SH-SY5Y (cell line): ENCODE measurements around the gene CNDP2.

Experiments
- GATA2 ChIP-seq: IDR thresholded peaks from 2 replicates; pipeline ENCODE4 v1.6.1; 2011; ENCODE audit warnings: mild to moderate bottlenecking, low read depth, low read length
- GATA3 ChIP-seq: IDR thresholded peaks from 2 replicates; pipeline ENCODE4 v1.6.1; 2011; ENCODE audit warnings: low read depth, mild to moderate bottlenecking, low read length, moderate library complexity

CNDP2 gene

DNA sequence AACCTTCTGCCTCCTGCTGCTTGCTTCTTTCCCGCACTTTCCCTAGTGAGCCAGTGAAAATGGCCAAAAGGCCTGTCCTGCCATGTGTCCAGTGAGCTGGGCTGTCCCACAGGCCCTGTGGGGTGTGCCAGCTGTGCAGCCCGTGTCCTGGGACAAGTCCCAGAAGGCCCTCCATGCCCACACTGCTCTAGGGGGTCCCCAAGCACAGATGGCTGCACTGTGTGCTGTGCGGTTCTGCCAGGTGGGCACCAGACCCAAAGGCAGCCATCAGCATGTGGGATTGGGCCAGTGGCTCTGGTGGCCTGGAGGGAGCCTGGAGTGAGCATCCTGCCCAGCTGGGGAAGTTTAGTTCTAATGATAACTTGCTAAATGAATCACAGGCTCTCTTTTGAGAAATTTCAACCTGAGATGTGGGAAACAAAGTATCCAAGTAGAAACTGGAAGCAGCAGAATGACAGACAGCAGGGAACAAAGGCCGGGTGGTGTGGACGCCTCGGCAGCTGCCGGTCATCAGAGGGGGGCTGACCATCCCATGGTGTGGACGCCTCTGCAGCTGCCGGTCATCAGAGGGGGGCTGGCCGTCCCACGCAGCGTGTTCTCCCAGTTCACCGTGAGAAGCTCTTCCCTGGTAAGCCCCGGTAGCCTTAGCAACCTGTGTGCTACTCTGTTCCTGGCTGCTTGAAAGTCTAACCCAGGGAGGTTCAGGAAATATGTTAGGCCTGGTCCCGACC is 9.9 kb upstream of the CNDP2 start:
- no peak for TF ChIP-seq GATA2
- TF ChIP-seq GATA3 = no peak

DNA sequence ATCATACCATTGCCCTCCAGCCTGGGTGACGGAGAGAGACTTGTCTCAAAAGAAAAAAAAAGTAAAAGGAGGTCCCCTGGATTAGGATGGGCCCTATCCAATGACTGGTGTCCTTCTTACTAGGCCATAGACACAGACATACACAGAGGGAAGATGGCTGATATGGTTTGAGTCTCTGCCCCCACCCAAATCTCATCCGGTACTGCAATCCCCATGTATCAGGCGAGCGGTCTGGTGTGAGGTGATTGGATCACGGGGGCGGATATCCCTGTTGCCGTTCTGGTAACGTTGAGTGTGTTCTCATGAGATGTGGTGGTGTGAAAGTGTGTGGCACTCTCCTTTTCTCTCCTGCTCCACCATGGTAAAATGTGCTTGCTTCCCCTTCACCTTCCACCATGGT is 7.8 kb upstream of the CNDP2 start:
- TF ChIP-seq GATA3 (no peak), GATA2 (no peak)

- TF ChIP-seq GATA3 (no peak), GATA2 (no peak)
Observed at GRCh38 chr18:74488864-74489263, 7.3 kb upstream of the CNDP2 start.

- TF ChIP-seq GATA3 (no peak), GATA2 (no peak)
Observed at GRCh38 chr18:74489676-74490075, 6.5 kb upstream of the CNDP2 start.

GRCh38 chr18:74492259-74492658 is 3.9 kb upstream of the CNDP2 start:
- TF ChIP-seq GATA3 (no peak), GATA2 (no peak)

DNA sequence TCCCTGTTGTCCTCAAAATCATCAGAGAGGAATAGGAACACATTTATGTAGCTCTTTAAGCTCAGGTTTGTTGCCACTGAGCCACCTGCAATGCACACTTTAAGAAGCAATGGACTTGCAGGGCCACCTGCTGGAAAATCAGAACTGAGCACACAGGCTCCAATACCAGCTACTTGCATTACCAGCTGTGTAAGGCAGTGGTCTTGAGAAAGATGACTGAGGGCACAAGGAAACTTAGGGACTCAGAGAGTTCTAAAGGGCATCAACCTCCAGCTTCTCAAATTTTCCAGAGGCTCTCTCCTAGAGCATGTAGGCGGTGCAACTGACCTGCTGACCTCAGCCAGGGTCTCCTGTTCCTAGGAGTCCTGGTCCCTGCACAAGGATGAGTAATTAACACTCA is 2.5 kb upstream of the CNDP2 start:
- TF ChIP-seq GATA3 (no peak), GATA2 (no peak)

DNA sequence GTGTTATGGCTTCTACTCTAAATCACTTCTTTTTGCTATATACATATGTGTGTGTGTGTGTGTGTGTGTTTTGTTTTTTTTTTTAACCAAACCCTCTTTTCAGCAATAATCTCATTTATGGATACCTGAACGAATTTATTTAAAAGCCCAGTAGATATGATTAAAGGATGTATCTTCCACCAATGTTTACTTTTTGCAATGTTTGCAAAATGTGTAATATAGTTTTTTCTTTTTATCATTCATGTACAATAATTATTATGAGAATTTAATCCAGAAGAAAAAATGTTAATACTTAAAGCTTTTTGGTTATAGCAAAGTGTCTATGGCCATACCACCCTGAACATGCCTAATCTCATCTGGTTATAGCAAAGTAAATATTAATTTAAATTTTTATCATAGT is 1.6 kb upstream of the CNDP2 start:
- no peak for TF ChIP-seq GATA3

DNA sequence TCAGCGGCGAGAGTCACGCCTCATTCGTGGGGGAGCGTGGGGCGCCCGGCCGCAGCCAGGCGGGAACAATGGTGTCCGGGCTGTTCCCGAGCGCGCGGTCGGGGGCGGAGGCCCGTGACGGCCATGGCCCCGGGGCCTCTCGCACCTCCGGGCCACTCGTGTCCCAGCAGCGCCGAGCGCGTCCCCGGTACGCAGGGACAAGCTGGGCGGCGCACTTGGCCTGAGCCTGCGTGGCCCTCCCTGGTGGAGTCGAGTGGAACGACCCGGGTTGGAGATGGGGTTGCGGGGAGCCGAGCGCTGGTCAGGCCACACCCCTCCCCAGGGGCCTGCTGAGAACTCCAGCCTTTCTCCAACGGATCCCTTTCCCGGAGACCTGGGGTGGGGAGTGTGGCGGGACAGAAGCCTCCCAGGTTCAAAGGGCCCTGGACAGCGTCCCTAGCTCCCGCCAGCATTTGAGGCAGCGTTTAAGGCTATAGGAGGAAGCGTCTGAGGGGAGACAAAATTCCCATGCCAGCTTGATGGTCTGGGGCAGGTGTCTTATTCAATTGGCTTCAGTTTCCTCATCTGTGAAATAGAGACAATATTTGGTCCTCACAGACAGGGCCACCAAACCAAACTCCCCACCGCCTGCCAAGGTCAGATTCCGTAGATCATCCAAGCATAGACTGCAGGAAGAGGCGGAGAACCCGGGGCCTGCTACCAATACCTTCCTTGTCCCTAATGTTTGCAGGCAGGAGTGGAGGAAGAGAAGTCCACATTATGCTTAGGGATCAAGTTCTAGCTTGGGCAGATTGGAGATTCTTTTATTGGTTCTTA is 553 bp downstream of the CNDP2 start:
- no peak for TF ChIP-seq GATA3
- no peak for TF ChIP-seq GATA2

DNA sequence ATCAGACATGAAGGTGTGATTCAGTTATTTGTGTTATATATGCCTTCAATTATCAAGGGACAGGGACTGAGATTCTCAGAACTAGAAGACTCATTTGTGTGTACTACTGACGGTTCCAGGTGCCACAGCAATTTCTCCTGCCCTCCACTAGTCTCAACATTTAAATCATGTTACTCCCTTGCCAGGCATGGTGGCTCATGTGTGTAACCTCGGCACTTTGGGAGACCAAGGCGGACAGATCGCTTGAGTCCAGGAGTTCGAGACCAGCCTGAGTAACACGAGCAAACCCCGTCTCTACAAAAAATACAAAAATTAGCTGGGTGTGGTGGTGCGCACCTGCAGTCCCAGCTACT is 1.1 kb downstream of the CNDP2 start:
- no peak for TF ChIP-seq GATA3
- no peak for TF ChIP-seq GATA2

GRCh38 chr18:74497778-74498177 is 1.6 kb downstream of the CNDP2 start:
- TF ChIP-seq GATA2 (no peak), GATA3 (no peak)

GRCh38 chr18:74498712-74499627 is 2.8 kb downstream of the CNDP2 start:
- TF ChIP-seq GATA2 (no peak), GATA3 (no peak)

- TF ChIP-seq GATA2 (no peak), GATA3 (no peak)
Observed at GRCh38 chr18:74499633-74500032, 3.5 kb downstream of the CNDP2 start.

DNA sequence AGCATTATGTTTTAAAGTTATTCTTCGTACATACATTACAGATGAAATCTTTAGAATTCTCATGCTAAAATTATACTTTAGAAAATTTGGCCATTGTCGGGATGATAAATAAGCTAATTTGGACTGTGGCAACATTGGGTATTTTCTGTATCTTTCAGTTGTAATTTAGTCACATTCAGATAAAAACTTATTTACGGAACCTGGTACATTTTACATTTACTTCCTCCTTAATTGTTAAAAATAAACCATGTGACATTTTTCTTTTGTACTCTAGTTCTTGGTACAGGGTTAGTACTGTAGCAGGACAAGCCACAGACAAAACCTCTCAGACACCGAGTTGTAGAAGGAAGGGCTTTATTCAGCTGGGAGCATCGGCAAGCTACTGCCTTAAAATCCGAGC is 4.2 kb downstream of the CNDP2 start:
- TF ChIP-seq GATA2 (no peak), GATA3 (no peak)

DNA sequence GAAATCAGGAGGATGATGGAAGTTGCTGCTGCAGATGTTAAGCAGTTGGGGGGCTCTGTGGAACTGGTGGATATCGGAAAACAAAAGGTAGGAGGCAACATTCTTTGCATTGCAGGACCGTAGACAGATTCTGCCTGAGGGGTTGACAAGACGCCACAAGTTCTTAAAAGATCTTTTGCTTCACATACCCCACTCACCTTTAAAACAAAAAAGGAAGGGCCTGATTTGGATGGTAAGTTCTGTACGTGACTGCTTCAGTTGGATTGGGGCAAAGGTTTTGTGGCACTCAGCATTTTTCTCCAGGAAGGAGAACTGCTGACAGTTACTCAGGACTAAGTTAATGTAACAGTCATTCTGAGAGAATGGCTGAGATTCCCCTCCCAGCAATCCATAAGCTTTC is 5.2 kb downstream of the CNDP2 start:
- TF ChIP-seq GATA2 = no peak
- TF ChIP-seq GATA3 = no peak

DNA sequence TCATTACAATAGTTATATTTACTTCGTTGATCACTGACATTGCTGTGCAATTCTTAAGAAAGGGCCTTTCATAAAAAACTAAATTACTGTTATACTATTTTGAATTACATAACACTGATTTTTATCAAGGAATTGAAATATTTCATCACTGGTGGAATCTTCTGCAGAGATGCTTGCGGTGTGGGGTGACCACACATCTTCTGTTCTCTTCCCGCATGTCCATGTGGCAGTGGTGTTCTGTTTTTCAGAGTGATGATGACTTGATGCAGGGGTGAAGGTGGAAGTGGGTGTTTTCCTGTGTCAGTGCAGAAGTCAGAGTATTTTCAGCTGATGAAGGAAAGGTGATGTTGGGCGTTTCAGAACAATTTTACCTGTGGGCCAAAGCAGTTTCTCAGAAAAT is 7.0 kb downstream of the CNDP2 start:
- no peak for TF ChIP-seq GATA3
- TF ChIP-seq GATA2 = no peak
